ENCODE measurements around the gene CACNB3.
"Not testable (repeated sequence)": the region's sequence is repeated elsewhere in the genome, so short reads cannot be mapped to it uniquely, and the experiment has no call there.

CACNB3 gene

GRCh38 chr12:48857278-48857994 lies 39.1 kb downstream of the CACNB3 start:
- peak; percentile 76 for DNase-seq

- no peak for DNase-seq
Measured at GRCh38 chr12:48858043-48858442, 39.7 kb downstream of the CACNB3 start.

GRCh38 chr12:48859607-48860006 lies 41.3 kb downstream of the CACNB3 start:
- no peak for DNase-seq

- not testable (repeated sequence) for DNase-seq
Measured at GRCh38 chr12:48860236-48860635, 41.9 kb downstream of the CACNB3 start.

GRCh38 chr12:48861111-48861510 lies 42.8 kb downstream of the CACNB3 start:
- no peak for DNase-seq

GRCh38 chr12:48862760-48863159 lies 44.5 kb downstream of the CACNB3 start:
- no peak for DNase-seq

- no peak for DNase-seq
Measured at GRCh38 chr12:48863291-48863690, 45.0 kb downstream of the CACNB3 start.

GRCh38 chr12:48865281-48866051 lies 47.2 kb downstream of the CACNB3 start, which contains the start of gene RND1:
Gene RND1 (minus strand): TSS chr12:48865870. CDS start chr12:48865767, 103 bp downstream.
- peak; percentile 93 for DNase-seq

- no peak for DNase-seq
Measured at GRCh38 chr12:48866052-48866711, 47.9 kb downstream of the CACNB3 start.

- no peak for DNase-seq
Measured at GRCh38 chr12:48868451-48868850, 50.2 kb downstream of the CACNB3 start.

GRCh38 chr12:48869191-48869590 lies 50.9 kb downstream of the CACNB3 start:
- no peak for DNase-seq

- DNase-seq, result no peak
Measured at GRCh38 chr12:48873096-48873495, 54.8 kb downstream of the CACNB3 start.

GRCh38 chr12:48873534-48873933 lies 55.2 kb downstream of the CACNB3 start:
- not testable (repeated sequence) for DNase-seq

GRCh38 chr12:48875944-48876515 lies 57.7 kb downstream of the CACNB3 start:
- DNase-seq, result no peak
